ENCODE results near the gene RASSF1. TPM values are rescaled to one million over a fixed set of nuclear protein-coding genes. Genes with fewer than 3 reads are reported as not detected.

RASSF1 gene
- polyA plus RNA-seq, 2 of the 4 experiments (the other 2 are of a cell fraction): 14.4 to 15.4 TPM

DNA sequence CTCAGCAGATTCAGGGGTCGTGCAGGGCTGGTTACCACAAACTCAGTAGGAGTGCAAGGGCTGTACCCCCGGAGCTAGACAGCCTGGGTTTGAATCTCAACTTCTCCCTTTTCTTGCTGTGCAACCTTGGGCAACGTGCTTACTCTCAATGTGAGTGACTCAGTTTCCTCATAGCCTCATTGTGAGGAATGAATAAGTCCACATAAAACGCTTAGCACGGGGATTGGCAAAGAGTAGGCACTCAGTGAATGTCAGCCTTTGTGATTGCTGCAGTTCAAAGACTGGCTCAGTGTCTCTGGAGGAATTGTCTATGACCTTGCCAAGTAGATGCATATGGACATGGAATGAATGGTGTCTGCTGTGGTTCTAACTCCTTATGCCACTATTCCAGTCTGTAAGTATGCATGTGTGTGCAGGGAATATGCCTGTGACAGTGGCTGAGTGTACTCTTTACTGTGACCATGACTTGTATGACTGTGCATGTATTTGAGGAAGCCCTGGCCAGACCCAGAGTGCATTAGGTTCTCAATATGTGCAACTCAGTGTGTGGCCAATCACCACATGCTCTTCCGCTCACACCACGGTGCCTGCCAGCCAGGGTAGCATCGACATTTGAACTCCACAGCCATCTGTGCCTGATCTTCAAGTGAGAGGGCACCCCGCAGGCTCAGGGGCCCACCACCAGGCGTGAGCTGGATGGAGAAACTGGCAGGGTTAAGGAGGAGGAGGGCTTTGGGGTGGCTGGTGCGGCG, 40.5 kb downstream of the RASSF1 start:
- ChIA-PET CTCF (interaction anchor here (1.1 to 3.5 kb wide), 6 partner anchors 15 to 65 kb away, joined by 3 to 21 read pairs (median 6); partner anchors contain the start of genes HYAL2 and TUSC2), POLR2A (interaction anchor here (0.5 to 1.4 kb wide), 5 partner anchors 21 to 271 kb away, joined by 3 to 4 read pairs (median 3); no protein-coding TSS in a partner anchor)
- FAIRE-seq: no peak
- no peak for ATAC-seq
- H3K4me1 ChIP-seq: peaks cover 26% of the 10 kb centered on the region
- peak overlapping the region; percentile 92 for H3K4me2 ChIP-seq
- peak overlapping the region; percentile 74 to 82 for H3K27ac ChIP-seq
- 57% methylated on average over 10 of the region's 12 CpGs for WGBS (ENCODE audit: missing lambda C conversion rate)
- no peak for DNase-seq (ENCODE audit: low read depth in 1 of 2, low spot score in 1 of 2)
- H3K4me3 ChIP-seq: peak overlapping the region; percentile 44
- no peaks in the 10 kb centered on the region for H3K9me3 ChIP-seq
- no peak for TF ChIP-seq TFCP2L1 (CRISPR knock-in tag; IDR thresholded peaks at IDR 0.05)
- TF ChIP-seq EHF (CRISPR knock-in tag; IDR thresholded peaks at IDR 0.05): peak; percentile 36; the same call in 1 of the 2 replicates
- TF ChIP-seq, protein P1, sequence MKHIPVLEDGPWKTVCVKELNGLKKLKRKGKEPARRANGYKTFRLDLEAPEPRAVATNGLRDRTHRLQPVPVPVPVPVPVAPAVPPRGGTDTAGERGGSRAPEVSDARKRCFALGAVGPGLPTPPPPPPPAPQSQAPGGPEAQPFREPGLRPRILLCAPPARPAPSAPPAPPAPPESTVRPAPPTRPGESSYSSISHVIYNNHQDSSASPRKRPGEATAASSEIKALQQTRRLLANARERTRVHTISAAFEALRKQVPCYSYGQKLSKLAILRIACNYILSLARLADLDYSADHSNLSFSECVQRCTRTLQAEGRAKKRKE (CRISPR knock-in tag; IDR thresholded peaks at IDR 0.05; ENCODE audit: low read depth): no peak
- TF ChIP-seq, protein P2, sequence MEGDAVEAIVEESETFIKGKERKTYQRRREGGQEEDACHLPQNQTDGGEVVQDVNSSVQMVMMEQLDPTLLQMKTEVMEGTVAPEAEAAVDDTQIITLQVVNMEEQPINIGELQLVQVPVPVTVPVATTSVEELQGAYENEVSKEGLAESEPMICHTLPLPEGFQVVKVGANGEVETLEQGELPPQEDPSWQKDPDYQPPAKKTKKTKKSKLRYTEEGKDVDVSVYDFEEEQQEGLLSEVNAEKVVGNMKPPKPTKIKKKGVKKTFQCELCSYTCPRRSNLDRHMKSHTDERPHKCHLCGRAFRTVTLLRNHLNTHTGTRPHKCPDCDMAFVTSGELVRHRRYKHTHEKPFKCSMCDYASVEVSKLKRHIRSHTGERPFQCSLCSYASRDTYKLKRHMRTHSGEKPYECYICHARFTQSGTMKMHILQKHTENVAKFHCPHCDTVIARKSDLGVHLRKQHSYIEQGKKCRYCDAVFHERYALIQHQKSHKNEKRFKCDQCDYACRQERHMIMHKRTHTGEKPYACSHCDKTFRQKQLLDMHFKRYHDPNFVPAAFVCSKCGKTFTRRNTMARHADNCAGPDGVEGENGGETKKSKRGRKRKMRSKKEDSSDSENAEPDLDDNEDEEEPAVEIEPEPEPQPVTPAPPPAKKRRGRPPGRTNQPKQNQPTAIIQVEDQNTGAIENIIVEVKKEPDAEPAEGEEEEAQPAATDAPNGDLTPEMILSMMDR (IDR thresholded peaks at IDR 0.05): no peak
- no peak for TF ChIP-seq FOSL2 (IDR thresholded peaks at IDR 0.05)
- no peak for TF ChIP-seq FOSL2 (CRISPR knock-in tag; IDR thresholded peaks at IDR 0.05)
- TF ChIP-seq, protein P3, sequence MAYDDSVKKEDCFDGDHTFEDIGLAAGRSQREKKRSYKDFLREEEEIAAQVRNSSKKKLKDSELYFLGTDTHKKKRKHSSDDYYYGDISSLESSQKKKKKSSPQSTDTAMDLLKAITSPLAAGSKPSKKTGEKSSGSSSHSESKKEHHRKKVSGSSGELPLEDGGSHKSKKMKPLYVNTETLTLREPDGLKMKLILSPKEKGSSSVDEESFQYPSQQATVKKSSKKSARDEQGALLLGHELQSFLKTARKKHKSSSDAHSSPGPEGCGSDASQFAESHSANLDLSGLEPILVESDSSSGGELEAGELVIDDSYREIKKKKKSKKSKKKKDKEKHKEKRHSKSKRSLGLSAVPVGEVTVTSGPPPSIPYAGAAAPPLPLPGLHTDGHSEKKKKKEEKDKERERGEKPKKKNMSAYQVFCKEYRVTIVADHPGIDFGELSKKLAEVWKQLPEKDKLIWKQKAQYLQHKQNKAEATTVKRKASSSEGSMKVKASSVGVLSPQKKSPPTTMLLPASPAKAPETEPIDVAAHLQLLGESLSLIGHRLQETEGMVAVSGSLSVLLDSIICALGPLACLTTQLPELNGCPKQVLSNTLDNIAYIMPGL (CRISPR knock-in tag; IDR thresholded peaks at IDR 0.05; ENCODE audit: borderline replicate concordance): no peak

DNA sequence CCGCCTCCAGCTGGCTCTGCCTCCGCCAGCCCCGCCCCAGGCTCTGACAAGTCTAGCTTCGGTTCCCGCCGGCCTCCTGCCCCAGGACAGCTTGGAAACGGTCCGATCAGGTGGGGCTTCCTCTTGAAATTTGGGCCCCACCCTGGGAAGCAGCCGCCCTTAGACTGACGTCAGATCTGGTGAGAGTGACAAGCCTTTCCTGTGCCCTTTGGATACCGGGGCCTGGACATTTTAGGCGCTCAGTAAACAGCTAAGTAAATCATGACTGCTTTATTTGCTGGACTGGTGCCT, 41.1 kb downstream of the RASSF1 start:
- FAIRE-seq (no peak), ATAC-seq (peak in 1 of 2 experiments; percentile 84; a peak in 3 of 6 replicates), DNase-seq (ENCODE audit: low read depth in 1 of 2, low spot score in 1 of 2) (no peak)
- no CpG with 5 or more reads among the region's 12 CpGs for WGBS (ENCODE audit: missing lambda C conversion rate)
- Histone ChIP-seq H3K27ac (peak overlapping the region; percentile 74 to 82), H3K9me3 (no peaks in the 10 kb centered on the region), H3K4me1 (peaks cover 26% of the 10 kb centered on the region), H3K4me2 (peak overlapping the region; percentile 92), H3K4me3 (peak overlapping the region; percentile 44)
- ChIA-PET CTCF (interaction anchor here (1.1 to 3.5 kb wide), 7 partner anchors 16 to 105 kb away, joined by 3 to 21 read pairs (median 3); partner anchors contain the start of genes HYAL2 and TUSC2), POLR2A (interaction anchor here (0.5 to 1.4 kb wide), 4 partner anchors 20 to 39 kb away, joined by 3 to 4 read pairs (median 4); no protein-coding TSS in a partner anchor)
- TF ChIP-seq, protein P4, sequence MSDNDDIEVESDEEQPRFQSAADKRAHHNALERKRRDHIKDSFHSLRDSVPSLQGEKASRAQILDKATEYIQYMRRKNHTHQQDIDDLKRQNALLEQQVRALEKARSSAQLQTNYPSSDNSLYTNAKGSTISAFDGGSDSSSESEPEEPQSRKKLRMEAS (IDR thresholded peaks at IDR 0.05): no peak
- no peak for TF ChIP-seq KDM1A (IDR thresholded peaks at IDR 0.05; ENCODE audit: low read depth)
- TF ChIP-seq TFCP2L1 (CRISPR knock-in tag; IDR thresholded peaks at IDR 0.05): no peak
- no peak for TF ChIP-seq HDAC2 (IDR thresholded peaks at IDR 0.05)
- TF ChIP-seq, protein P5, sequence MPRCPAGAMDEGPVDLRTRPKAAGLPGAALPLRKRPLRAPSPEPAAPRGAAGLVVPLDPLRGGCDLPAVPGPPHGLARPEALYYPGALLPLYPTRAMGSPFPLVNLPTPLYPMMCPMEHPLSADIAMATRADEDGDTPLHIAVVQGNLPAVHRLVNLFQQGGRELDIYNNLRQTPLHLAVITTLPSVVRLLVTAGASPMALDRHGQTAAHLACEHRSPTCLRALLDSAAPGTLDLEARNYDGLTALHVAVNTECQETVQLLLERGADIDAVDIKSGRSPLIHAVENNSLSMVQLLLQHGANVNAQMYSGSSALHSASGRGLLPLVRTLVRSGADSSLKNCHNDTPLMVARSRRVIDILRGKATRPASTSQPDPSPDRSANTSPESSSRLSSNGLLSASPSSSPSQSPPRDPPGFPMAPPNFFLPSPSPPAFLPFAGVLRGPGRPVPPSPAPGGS (IDR thresholded peaks at IDR 0.05): no peak
- TF ChIP-seq SREBF2 (IDR thresholded peaks at IDR 0.05): no peak
- no peak for TF ChIP-seq FOSB (CRISPR knock-in tag; IDR thresholded peaks at IDR 0.05)
- TF ChIP-seq, protein P2 (IDR thresholded peaks at IDR 0.05): no peak
- TF ChIP-seq, protein P6, sequence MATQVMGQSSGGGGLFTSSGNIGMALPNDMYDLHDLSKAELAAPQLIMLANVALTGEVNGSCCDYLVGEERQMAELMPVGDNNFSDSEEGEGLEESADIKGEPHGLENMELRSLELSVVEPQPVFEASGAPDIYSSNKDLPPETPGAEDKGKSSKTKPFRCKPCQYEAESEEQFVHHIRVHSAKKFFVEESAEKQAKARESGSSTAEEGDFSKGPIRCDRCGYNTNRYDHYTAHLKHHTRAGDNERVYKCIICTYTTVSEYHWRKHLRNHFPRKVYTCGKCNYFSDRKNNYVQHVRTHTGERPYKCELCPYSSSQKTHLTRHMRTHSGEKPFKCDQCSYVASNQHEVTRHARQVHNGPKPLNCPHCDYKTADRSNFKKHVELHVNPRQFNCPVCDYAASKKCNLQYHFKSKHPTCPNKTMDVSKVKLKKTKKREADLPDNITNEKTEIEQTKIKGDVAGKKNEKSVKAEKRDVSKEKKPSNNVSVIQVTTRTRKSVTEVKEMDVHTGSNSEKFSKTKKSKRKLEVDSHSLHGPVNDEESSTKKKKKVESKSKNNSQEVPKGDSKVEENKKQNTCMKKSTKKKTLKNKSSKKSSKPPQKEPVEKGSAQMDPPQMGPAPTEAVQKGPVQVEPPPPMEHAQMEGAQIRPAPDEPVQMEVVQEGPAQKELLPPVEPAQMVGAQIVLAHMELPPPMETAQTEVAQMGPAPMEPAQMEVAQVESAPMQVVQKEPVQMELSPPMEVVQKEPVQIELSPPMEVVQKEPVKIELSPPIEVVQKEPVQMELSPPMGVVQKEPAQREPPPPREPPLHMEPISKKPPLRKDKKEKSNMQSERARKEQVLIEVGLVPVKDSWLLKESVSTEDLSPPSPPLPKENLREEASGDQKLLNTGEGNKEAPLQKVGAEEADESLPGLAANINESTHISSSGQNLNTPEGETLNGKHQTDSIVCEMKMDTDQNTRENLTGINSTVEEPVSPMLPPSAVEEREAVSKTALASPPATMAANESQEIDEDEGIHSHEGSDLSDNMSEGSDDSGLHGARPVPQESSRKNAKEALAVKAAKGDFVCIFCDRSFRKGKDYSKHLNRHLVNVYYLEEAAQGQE (IDR thresholded peaks at IDR 0.05): no peak
- no peak for TF ChIP-seq EHF (CRISPR knock-in tag; IDR thresholded peaks at IDR 0.05)
- TF ChIP-seq MAZ (IDR thresholded peaks at IDR 0.05; ENCODE audit: borderline replicate concordance, low read depth, low read length): no peak
- TF ChIP-seq, protein P7, sequence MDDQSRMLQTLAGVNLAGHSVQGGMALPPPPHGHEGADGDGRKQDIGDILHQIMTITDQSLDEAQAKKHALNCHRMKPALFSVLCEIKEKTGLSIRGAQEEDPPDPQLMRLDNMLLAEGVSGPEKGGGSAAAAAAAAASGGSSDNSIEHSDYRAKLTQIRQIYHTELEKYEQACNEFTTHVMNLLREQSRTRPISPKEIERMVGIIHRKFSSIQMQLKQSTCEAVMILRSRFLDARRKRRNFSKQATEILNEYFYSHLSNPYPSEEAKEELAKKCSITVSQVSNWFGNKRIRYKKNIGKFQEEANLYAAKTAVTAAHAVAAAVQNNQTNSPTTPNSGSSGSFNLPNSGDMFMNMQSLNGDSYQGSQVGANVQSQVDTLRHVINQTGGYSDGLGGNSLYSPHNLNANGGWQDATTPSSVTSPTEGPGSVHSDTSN (IDR thresholded peaks at IDR 0.05): no peak
- no peak for TF ChIP-seq CBX8 (IDR thresholded peaks at IDR 0.05)
- TF ChIP-seq GATA3 (IDR thresholded peaks at IDR 0.05; ENCODE audit: borderline replicate concordance): no peak
